ENCODE data around the gene SCGB1C2. TPM values are rescaled to one million over a fixed set of nuclear protein-coding genes. Genes with fewer than 3 reads are reported as not detected.

SCGB1C2 gene
- polyA plus RNA-seq, 1 donor (not counting 4 experiments of a cell fraction or from before 2014, with no cell fraction given): not detected

- DNase-seq (ENCODE audit: low read depth, low spot score): no peak
- dilution Hi-C loops (cut with MboI; ENCODE audit: extremely low pct_ligation_motif_present, low sequenced_read_pairs): no loop called here
- no peak for FAIRE-seq
Observed at GRCh38 chr17:148757-149156, 11.4 kb downstream of the SCGB1C2 start.

GRCh38 chr17:149231-149630 is 11.9 kb downstream of the SCGB1C2 start:
- H3K9ac ChIP-seq (ENCODE audit: control insufficient read depth, extremely low read depth, insufficient read depth, low read length): no peak overlapping the region
- H3K36me3 ChIP-seq (ENCODE audit: control insufficient read depth in 2 of 2, extremely low read depth in 1 of 2, insufficient read depth in 2 of 2, low read length in 2 of 2): no peaks in the 10 kb centered on the region
- FAIRE-seq: no peak
- no peak overlapping the region for H3K27ac ChIP-seq (ENCODE audit: control insufficient read depth, insufficient read depth, low read length)
- no peak for TF ChIP-seq EZH2 (IDR thresholded peaks at IDR 0.05; ENCODE audit: low read length)
- TF ChIP-seq, protein P1, sequence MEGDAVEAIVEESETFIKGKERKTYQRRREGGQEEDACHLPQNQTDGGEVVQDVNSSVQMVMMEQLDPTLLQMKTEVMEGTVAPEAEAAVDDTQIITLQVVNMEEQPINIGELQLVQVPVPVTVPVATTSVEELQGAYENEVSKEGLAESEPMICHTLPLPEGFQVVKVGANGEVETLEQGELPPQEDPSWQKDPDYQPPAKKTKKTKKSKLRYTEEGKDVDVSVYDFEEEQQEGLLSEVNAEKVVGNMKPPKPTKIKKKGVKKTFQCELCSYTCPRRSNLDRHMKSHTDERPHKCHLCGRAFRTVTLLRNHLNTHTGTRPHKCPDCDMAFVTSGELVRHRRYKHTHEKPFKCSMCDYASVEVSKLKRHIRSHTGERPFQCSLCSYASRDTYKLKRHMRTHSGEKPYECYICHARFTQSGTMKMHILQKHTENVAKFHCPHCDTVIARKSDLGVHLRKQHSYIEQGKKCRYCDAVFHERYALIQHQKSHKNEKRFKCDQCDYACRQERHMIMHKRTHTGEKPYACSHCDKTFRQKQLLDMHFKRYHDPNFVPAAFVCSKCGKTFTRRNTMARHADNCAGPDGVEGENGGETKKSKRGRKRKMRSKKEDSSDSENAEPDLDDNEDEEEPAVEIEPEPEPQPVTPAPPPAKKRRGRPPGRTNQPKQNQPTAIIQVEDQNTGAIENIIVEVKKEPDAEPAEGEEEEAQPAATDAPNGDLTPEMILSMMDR (optimal IDR thresholded peaks at IDR 0.05 in 1 of 3, IDR thresholded peaks at IDR 0.05 in 1 of 3, conservative IDR thresholded peaks at IDR 0.05 in 1 of 3; ENCODE audit: extremely low read depth in 1 of 3, insufficient read depth in 2 of 3, low read length in 3 of 3): no peak
- H4K20me1 ChIP-seq (ENCODE audit: control insufficient read depth, extremely low read depth, insufficient read depth, low read length): no peaks in the 10 kb centered on the region
- no peak overlapping the region for H2AFZ ChIP-seq (ENCODE audit: control insufficient read depth, low read length)
- H3K4me2 ChIP-seq (ENCODE audit: control insufficient read depth, extremely low read depth, insufficient read depth, low read depth, low read length): no peak overlapping the region
- no peaks in the 10 kb centered on the region for H3K9me1 ChIP-seq (ENCODE audit: control insufficient read depth, extremely low read depth, insufficient read depth, low read length)
- no peaks in the 10 kb centered on the region for H3K4me1 ChIP-seq (ENCODE audit: control insufficient read depth, extremely low read depth, insufficient read depth, low read length)
- DNase-seq (ENCODE audit: low read depth, low spot score): no peak
- H3K9me3 ChIP-seq (ENCODE audit: control insufficient read depth, low read depth, low read length): no peaks in the 10 kb centered on the region
- no peaks in the 10 kb centered on the region for H3K79me2 ChIP-seq (ENCODE audit: control insufficient read depth, insufficient read depth, low read length)
- dilution Hi-C loops (cut with MboI; ENCODE audit: extremely low pct_ligation_motif_present, low sequenced_read_pairs): no loop called here
- no peaks in the 10 kb centered on the region for H3K27me3 ChIP-seq (ENCODE audit: control insufficient read depth, extremely low read depth, insufficient read depth, low read length)
- no peak overlapping the region for H3K4me3 ChIP-seq (ENCODE audit: control insufficient read depth in 2 of 3, extremely low read depth in 1 of 3, insufficient read depth in 2 of 3, low read depth in 1 of 3, low read length in 3 of 3)

More at GRCh38 chr17:148757-149156, 11.4 kb downstream of the SCGB1C2 start:
- H3K36me3 ChIP-seq (ENCODE audit: control insufficient read depth in 2 of 2, extremely low read depth in 1 of 2, insufficient read depth in 2 of 2, low read length in 2 of 2): no peaks in the 10 kb centered on the region
- no peak overlapping the region for H3K27ac ChIP-seq (ENCODE audit: control insufficient read depth, insufficient read depth, low read length)
- TF ChIP-seq, protein P1 (optimal IDR thresholded peaks at IDR 0.05 in 1 of 3, IDR thresholded peaks at IDR 0.05 in 1 of 3, conservative IDR thresholded peaks at IDR 0.05 in 1 of 3; ENCODE audit: extremely low read depth in 1 of 3, insufficient read depth in 2 of 3, low read length in 3 of 3): no peak
- TF ChIP-seq EZH2 (IDR thresholded peaks at IDR 0.05; ENCODE audit: low read length): no peak
- no peaks in the 10 kb centered on the region for H4K20me1 ChIP-seq (ENCODE audit: control insufficient read depth, extremely low read depth, insufficient read depth, low read length)
- no peak overlapping the region for H2AFZ ChIP-seq (ENCODE audit: control insufficient read depth, low read length)
- H3K9ac ChIP-seq (ENCODE audit: control insufficient read depth, extremely low read depth, insufficient read depth, low read length): no peak overlapping the region
- H3K79me2 ChIP-seq (ENCODE audit: control insufficient read depth, insufficient read depth, low read length): no peaks in the 10 kb centered on the region
- H3K4me1 ChIP-seq (ENCODE audit: control insufficient read depth, extremely low read depth, insufficient read depth, low read length): no peaks in the 10 kb centered on the region
- no peaks in the 10 kb centered on the region for H3K9me1 ChIP-seq (ENCODE audit: control insufficient read depth, extremely low read depth, insufficient read depth, low read length)
- no peaks in the 10 kb centered on the region for H3K9me3 ChIP-seq (ENCODE audit: control insufficient read depth, low read depth, low read length)
- H3K4me2 ChIP-seq (ENCODE audit: control insufficient read depth, extremely low read depth, insufficient read depth, low read depth, low read length): no peak overlapping the region
- H3K4me3 ChIP-seq (ENCODE audit: control insufficient read depth in 2 of 3, extremely low read depth in 1 of 3, insufficient read depth in 2 of 3, low read depth in 1 of 3, low read length in 3 of 3): no peak overlapping the region
- H3K27me3 ChIP-seq (ENCODE audit: control insufficient read depth, extremely low read depth, insufficient read depth, low read length): no peaks in the 10 kb centered on the region

All from keratinocyte (primary cell).